D341Med (cell line): Measurements from ENCODE around the gene GET4.
"Not testable (repeated sequence)": the region's sequence is repeated elsewhere in the genome, so short reads cannot be mapped to it uniquely, and the experiment has no call there.

Source experiments
- DNase-seq: peaks from one replicate; pipeline ENCODE4 v3.0.0; 2012; ENCODE audit warnings: low spot score

Gene GET4

DNA sequence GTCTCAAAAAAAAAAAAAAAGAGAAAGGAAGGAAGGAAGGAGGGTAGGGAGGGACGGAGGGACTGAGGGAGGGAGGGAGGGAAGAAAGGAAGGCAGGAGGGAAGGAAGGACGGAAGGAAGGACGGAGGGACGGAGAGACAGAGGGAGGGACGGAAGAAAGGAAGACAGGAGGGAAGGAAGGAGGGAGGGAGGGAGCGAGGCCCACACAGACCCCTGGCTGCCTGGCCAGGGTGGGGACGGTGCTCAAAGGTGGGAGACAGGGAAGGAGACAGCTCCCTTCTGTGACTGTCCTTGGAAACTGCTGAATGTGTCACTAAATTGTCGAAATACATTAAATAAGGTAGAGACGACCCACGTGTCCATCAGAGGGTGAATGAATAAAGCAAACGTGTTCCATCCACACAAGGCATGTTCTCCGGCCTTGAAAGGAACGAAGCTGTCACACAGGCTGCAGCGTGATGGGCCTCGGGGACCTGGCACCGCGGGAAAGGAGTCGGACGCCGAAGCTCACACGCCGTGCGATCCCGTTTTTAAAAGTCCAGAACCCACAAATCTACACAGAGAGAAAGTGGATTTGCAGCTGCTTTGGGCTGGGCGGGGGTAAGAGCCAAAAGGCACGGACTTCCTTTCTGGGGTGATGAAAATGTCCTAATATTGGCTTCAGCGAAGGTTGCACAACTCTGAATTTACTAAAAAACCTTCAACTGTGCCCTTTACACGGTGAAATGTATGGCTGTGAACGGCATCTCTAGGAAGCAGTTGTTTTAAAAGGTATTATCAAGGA, 54.8 kb downstream of the GET4 start:
- DNase-seq = no peak

GRCh38 chr7:931871-932650, 55.7 kb downstream of the GET4 start:
- no peak for DNase-seq

DNA sequence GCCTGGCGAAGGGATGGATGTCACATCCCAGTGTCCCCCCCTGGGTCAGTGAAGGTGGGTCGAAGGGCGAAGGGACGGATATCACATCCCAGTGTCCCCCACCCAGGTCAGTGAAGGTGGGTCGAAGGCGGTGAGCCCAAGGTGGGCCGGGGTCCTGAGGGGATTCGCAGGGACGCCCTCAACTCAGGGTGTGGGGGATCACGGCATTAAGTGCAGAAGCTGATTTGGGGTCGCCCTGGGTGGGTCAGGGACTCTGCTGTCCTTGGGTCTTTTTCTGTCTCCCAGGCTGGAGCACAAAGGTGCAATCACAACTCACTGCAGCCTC, 56.3 kb downstream of the GET4 start:
- no peak for DNase-seq

- DNase-seq = no peak
These were observed 58.3 kb downstream of the GET4 start for GRCh38 chr7:934469-935163.

- DNase-seq = no peak
These were observed 59.0 kb downstream of the GET4 start for GRCh38 chr7:935164-935873.

DNA sequence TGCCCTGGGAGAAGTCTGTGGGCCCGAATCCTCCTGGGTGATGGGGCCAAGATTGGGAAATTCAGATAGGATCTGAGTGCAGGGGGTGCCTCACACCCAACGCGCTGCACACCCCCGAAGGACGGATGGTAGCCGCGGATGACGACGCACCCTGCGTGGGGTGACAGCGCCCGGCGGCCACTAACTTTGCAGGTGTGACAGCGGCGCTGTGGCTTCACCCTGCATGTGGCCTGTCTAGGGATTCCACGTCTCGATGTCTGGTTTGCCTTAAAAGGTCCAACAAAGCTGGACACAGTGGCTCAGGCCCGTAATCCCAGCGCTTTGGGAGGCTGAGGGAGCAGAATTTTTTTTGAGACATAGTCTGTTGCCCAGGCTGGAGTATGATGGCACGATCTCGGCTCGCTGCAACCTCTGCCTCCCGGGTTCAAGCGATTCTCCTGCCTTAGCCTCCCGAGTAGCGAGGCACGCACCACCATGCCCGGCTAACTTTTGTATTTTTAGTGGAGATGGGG, 59.6 kb downstream of the GET4 start:
- DNase-seq = no peak

DNA sequence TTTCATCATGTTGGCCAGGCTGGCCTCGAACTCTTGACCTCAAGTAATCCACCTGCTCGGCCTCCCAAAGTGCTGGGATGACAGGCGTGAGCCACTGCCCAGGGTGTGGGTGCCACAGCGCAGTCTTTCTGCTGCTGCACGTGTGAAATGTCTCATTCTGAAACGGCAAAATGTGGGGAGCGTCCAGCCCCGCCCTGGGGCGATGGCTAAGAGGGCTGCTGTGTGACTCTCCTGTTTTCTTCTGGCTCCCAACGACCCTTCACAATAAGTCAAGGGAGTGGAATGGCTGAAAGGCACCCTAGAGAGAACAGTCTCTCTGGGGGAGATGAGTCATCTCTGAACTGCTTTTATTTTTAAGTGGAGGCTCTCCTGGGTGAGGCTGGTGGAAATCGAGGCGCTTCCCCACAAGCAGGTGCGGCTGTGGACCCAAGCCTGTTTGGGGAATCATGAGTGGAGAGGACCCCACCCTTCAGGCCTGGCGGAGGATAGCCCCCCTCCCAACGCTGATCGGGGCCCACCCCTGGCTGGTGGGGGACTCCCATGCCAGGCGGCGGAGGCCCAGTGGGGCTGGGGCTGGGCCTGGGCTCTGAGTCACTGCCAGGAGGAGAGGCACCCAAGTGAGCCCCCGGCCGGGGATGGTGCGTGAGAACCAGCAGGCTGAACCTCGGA, 60.2 kb downstream of the GET4 start:
- no peak for DNase-seq

DNA sequence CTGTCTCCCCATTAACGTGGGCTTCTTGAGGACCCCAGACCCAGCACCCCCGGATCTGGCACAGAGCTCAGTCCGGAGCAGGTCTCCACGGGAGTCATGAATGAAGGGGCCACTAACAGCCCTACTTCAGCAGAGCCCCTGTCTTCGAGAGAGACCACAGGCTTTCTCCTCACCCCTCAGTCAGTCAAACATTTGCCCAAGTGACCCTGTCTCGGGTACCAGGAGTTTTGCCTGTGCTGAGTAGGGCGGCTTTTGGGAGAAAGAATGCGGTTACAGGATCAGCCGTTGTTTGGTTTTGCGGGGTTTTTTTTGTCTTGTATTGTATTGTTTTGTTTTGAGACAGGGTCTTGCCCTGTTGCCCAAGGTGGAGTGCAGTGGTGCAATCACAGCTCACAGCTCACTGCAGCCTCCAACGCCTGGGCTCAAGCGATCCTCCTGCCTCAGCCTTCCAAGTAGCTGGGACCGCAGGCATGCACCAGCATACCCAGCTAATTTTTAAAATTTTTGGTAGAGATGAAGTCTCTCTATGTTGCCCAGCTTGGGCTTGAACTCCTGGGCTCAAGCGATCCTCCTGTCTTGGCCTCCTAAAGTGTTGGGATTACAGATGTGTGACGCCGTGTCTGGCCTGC, 61.6 kb downstream of the GET4 start:
- no peak for DNase-seq

DNA sequence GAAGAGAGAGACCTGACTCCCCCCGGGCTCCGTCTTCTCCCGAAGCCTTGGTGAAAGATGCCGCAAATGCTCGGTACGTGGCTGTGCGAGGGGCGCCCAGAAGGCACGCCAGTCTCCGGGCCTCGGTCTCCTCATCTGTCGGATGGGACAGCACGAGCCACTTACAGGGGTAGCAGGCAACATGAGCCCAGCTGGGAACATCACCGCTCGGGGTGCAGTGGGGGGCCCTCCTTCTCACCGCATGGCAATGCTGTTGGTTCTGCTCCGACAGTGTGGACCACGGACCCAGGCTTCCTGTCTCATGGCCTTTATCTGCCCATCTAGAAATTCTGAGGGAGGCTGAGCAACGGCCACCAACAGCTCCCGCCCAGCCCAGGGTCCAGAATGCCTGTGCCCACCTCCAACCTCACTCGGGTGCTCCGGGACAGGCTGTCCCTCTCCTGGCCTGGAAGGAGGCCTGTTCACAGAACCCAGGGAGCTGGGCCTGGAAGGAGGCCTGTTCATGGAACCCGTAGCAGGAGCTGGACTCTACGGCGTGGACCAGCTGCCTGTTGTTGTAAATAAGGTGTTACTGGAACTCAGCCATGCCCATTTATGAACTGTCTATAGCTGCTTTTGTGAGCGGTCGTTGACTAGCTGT, 62.3 kb downstream of the GET4 start:
- no peak for DNase-seq

- no peak for DNase-seq
These were observed 63.5 kb downstream of the GET4 start for GRCh38 chr7:939843-940242.

- DNase-seq = no peak
These were observed 64.5 kb downstream of the GET4 start for GRCh38 chr7:940599-941408.

DNA sequence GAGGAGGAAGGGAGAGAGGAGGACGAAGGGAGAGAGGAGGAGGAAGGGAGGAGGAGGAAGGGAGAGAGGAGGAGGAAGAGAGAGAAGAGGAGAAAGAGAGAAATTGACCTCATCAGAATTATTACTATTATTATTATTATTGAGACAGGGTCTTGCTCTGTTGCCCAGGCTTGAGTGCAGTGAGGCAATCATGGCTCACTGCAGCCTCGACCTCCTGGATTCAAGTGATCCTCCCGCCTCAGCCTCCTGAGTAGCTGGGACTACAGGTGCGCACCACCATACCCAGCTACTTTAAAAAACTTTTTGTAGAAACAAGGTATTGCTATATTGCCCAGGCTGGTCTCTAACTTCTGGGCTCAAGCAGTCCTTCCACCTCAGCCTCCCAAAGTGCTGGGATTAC, 67.4 kb downstream of the GET4 start:
- DNase-seq = not testable (repeated sequence)

- DNase-seq = no peak
These were observed 68.4 kb downstream of the GET4 start for GRCh38 chr7:944744-945143.

- no peak for DNase-seq
These were observed 68.8 kb downstream of the GET4 start for GRCh38 chr7:945147-945555.

DNA sequence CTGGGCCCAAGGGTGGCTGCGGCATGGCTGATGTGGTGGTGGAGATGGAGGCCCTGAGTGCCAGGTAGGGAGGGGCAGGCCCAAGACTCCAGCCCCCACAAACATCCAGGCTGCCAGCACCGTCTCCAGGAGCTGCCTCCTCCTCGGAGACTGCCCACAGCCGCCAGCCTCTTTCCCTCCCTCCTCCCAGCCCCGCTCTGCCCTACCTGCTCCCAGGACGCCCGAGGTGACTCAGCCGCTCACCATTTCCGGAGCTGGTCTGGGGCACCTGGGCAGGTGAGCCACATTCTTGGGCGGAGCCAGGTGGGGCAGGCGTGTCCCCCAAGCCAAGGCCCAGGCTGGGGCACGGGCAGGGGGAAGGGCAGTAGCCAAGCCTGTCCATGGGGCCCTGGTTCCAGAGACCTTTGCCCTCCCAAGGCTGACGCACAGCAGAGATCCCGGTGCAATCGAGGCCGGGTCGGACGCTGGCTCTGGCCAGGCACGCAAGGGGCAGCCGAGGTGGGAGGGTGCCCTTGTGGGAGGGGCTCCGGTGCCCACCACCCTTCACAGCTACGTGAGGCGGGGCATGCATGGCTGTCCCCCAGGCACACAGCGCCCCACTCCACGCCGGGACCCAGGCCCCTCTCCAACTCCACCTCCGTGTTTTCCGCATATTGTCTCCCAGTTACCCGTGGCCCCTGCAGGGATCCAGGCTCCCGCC, 69.4 kb downstream of the GET4 start:
- no peak for DNase-seq
